Duodenal mucosa (tissue), 2 donors: ENCODE results near the gene MMP15.
"Not testable (repeated sequence)": the region's sequence is repeated elsewhere in the genome, so short reads cannot be mapped to it uniquely, and the experiment has no call there.

Experiments used
- H3K27ac ChIP-seq: one replicate; pipeline ENCODE4 v1.7.0; 2013; ENCODE audit warnings: low read depth, low read length
- H3K27me3 ChIP-seq, 2 donors: one replicate each; pipeline ENCODE4 v1.7.0; 2013; ENCODE audit warnings: low read length in 2 of 2, control low read depth in 1 of 2; ENCODE audit not compliant: insufficient read depth in 2 of 2, control insufficient read depth in 1 of 2
- H3K36me3 ChIP-seq, 2 donors: one replicate each; pipeline ENCODE4 v1.7.0; 2013; ENCODE audit warnings: low read length in 2 of 2, control low read depth in 1 of 2; ENCODE audit not compliant: insufficient read depth in 2 of 2, control insufficient read depth in 1 of 2
- H3K4me1 ChIP-seq, 2 donors: one replicate each; pipeline ENCODE4 v1.7.0; 2013; ENCODE audit warnings: low read length in 2 of 2, control low read depth in 1 of 2; ENCODE audit not compliant: insufficient read depth in 2 of 2, control insufficient read depth in 1 of 2
- H3K4me3 ChIP-seq, 2 donors: one replicate each; pipeline ENCODE4 v1.7.0; 2013; ENCODE audit warnings: low read length in 2 of 2, low read depth in 1 of 2
- H3K9ac ChIP-seq, 2 donors: one replicate each; pipeline ENCODE4 v1.7.0; 2013; ENCODE audit warnings: low read length in 2 of 2, low read depth in 1 of 2
- H3K9me3 ChIP-seq, 2 donors: one replicate each; pipeline ENCODE4 v1.7.0; 2013; ENCODE audit warnings: low read length in 2 of 2, control low read depth in 1 of 2; ENCODE audit not compliant: control insufficient read depth in 1 of 2

The MMP15 gene

DNA sequence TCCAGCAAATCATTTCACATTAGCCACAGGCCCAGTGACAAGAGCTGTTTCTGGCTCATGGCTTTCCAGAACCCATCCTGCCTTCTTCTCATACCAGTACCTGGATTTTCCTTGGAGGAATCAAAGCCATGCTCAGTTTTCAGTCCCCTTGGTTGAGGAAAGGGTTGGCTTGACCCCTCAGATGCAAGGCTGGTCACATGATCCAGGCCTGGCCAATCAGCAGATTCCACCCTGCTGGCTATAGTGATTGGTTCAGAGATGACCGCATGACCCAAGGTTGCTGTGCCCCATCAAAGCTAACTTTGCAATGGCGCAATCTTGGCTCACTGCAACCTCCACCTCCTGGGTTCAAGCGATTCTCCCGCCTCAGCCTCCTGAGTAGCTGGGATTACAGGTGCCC is 45.0 kb downstream of the MMP15 start:
- no peaks in the 10 kb centered on the region for H3K9me3 ChIP-seq
- no peaks in the 10 kb centered on the region for H3K4me1 ChIP-seq
- no peak overlapping the region for H3K9ac ChIP-seq
- H3K27ac ChIP-seq = no peak overlapping the region
- H3K36me3 ChIP-seq = no peaks in the 10 kb centered on the region
- no peaks in the 10 kb centered on the region for H3K27me3 ChIP-seq
- no peak overlapping the region for H3K4me3 ChIP-seq

DNA sequence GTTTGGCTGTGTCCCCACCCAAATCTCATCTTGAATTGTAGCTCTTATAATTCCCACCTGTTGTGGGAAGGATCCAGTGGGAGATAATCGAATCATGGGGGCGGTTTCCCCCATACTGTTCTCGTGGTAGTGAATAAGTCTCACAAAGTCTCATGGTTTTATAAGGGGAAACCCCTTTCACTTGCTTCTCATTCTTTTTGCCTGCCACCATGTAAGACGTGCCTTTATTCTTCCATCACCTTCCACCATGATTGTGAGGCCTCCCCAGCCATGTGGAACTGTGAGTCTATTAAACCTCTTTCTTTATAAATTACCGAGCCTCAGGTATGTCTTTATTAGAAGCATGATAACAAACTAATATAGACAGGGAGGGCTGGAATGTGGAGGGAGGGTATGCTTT is 46.6 kb downstream of the MMP15 start:
- not testable (repeated sequence) for H3K27me3 ChIP-seq, H3K36me3 ChIP-seq, H3K4me3 ChIP-seq, H3K9ac ChIP-seq, H3K9me3 ChIP-seq, H3K4me1 ChIP-seq, H3K27ac ChIP-seq

DNA sequence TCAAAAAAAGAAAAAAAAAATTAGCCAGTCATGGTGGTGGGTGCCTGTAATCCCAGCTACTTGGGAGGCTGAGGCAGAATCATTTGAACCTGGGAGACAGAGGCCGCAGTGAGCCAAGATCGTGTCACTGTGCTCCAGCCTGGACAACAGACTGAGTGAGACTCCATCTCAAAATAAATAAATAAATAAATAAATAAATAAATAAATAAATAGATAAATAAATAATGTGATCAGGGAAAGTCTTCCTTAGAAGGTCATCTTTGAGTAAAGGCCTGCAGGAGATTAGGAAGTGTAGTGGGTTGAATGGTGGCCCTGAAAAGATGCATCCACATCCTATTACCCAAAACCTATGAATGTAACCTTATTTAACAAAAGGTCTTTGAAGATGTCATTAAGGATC is 47.5 kb downstream of the MMP15 start:
- not testable (repeated sequence) for H3K9me3 ChIP-seq, H3K27ac ChIP-seq, H3K9ac ChIP-seq, H3K4me3 ChIP-seq, H3K36me3 ChIP-seq, H3K27me3 ChIP-seq, H3K4me1 ChIP-seq

DNA sequence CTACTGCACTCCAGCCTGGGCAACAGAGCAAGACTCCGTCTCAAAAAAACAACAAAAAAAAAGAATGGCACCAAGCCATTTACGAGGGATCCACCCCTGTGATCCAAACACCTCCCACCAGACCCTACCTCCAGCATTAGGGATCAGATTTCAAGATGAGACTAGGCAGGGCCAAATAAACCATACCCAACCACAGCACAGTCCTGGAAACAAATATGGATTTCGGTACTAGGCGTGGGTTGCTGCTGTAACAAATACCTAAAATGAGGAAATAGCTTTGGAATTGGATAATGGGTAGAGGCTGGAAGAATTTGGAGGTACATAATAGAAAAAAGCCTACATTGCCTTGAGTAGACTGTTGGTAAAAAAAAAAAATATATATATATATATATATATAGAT is 49.1 kb downstream of the MMP15 start:
- H3K4me1 ChIP-seq = no peaks in the 10 kb centered on the region
- no peak overlapping the region for H3K9ac ChIP-seq
- no peak overlapping the region for H3K27ac ChIP-seq
- no peaks in the 10 kb centered on the region for H3K27me3 ChIP-seq
- no peaks in the 10 kb centered on the region for H3K9me3 ChIP-seq
- no peaks in the 10 kb centered on the region for H3K36me3 ChIP-seq
- H3K4me3 ChIP-seq = no peak overlapping the region

DNA sequence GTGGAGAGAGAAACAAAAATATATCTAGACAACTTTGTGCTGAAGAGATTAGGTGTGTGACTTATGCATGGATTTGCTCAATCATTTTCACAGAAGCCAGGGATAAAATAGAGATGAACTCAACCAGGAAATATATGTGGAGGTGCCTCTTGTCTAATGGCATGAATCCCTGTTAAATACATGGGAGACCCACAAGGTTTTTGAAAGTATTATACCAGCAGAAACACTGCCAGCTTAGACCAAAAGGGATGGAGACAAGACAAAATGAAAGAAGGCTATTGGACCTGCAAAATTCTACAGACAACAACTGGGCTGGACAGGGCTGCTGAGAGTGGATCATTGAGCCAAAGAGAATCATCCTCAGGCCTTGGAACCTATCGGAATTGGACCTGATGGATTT is 51.0 kb downstream of the MMP15 start:
- Histone ChIP-seq H3K27me3 (no peaks in the 10 kb centered on the region), H3K9me3 (no peaks in the 10 kb centered on the region), H3K4me1 (no peaks in the 10 kb centered on the region), H3K36me3 (no peaks in the 10 kb centered on the region), H3K27ac (no peak overlapping the region), H3K9ac (no peak overlapping the region), H3K4me3 (no peak overlapping the region)

DNA sequence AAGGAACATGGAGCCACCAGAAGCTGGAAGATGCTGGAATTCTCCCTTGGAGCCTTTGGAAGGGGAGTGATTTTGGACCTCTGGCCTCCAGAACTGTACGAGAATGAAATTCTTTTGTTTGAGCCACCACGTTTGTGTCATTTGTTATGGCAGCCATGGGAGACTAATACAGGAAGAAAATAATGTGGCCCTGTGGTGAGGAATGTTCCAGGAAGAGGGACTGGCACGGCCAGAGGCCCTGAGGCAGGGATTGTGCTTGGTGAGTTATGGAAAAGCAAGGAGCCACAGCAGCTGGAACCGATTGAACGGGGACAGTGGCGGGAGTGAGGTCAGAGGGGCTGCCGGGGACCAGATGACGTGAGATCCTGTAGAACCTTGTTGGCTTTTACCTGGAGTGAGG is 52.2 kb downstream of the MMP15 start:
- Histone ChIP-seq H3K36me3 (no peaks in the 10 kb centered on the region), H3K9me3 (no peaks in the 10 kb centered on the region), H3K9ac (no peak overlapping the region), H3K4me1 (no peaks in the 10 kb centered on the region), H3K27me3 (no peaks in the 10 kb centered on the region), H3K27ac (no peak overlapping the region), H3K4me3 (no peak overlapping the region)

DNA sequence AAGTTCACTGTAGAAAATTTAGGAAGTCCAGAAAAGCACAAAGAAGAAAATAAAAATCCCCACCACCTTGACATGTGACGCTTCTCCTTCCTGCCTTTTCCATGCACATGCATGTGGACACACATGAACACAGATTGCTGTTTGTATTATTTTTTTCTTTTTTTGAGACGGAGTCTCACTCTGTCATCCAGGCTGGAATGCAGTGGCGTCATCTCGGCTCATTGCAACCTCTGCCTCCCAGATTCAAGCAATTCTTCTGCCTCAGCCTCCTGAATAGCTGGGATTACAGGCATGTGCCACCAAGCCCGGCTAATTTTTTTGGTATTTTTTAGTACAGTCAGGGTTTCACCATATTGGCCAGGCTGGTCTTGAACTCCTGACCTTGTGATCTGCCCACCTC is 55.1 kb downstream of the MMP15 start:
- H3K36me3 ChIP-seq, H3K9me3 ChIP-seq, H3K4me3 ChIP-seq, H3K9ac ChIP-seq, H3K27me3 ChIP-seq, H3K4me1 ChIP-seq, H3K27ac ChIP-seq: not testable (repeated sequence)

DNA sequence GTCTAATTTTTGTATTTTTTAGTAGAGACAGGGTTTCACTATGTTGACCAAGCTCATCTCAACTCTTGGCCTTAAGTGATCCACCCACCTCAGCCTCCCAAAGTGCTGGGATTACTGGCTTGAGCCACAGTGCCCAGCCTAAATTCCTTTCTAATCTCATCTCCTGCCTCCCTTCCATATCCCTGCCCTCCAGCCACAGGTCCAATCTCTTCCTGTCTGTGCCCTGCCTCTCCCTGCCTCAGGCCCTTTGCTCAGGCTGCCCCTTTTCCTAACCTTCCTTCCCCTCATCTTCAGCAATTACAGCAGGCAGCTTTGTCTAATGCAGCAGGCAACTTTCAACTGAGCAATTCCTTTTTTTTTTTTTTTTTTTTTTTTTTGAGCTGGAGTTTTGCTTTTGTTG is 56.8 kb downstream of the MMP15 start:
- no peaks in the 10 kb centered on the region for H3K9me3 ChIP-seq
- H3K4me1 ChIP-seq = no peaks in the 10 kb centered on the region
- no peaks in the 10 kb centered on the region for H3K27me3 ChIP-seq
- H3K36me3 ChIP-seq = no peaks in the 10 kb centered on the region
- H3K4me3 ChIP-seq = no peak overlapping the region
- H3K9ac ChIP-seq = no peak overlapping the region
- no peak overlapping the region for H3K27ac ChIP-seq

DNA sequence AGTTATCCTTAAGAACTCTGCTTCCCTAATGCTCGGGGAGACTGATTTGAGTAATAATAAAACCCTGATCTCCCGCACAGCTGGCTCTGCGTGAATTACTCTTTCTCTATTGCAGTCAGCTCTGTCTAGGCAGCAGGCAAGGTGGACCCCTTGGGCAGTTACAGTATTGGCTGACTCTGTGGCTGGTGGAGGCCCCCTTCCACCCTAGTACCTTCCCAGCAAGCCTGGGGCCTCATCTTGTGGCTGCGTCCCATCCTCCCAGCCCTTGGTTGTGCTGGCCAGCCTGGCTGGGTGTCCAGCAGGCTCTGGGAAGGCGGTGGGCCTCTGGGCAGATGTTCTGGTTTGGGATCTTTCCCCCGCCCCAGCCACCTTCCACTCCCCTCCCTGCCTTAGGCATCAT is 59.1 kb downstream of the MMP15 start:
- Histone ChIP-seq H3K27ac (no peak overlapping the region), H3K4me1 (no peaks in the 10 kb centered on the region), H3K27me3 (no peaks in the 10 kb centered on the region), H3K36me3 (no peaks in the 10 kb centered on the region), H3K9me3 (no peaks in the 10 kb centered on the region), H3K9ac (no peak overlapping the region), H3K4me3 (no peak overlapping the region)

DNA sequence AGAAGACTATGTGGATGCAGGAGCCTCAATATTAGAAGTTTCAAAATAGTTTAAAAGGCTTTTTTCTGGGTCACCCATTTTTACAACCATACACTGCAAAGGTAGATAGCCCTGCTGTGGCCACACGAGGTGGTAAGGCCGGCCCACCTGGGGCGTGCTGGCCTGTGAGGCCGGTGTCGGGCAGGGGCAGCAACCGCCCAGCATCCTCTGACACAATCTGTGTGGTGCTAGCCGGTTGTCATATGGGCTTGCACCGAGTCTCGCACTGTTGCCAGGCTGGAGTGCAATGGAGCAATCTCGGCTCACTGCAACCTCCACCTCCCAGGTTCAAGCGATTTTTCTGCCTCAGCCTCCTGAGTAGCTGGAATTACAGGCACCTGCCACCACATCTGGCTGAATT is 59.6 kb downstream of the MMP15 start:
- Histone ChIP-seq H3K27ac (no peak overlapping the region), H3K4me1 (no peaks in the 10 kb centered on the region), H3K9ac (no peak overlapping the region), H3K27me3 (no peaks in the 10 kb centered on the region), H3K36me3 (no peaks in the 10 kb centered on the region), H3K4me3 (no peak overlapping the region), H3K9me3 (no peaks in the 10 kb centered on the region)

DNA sequence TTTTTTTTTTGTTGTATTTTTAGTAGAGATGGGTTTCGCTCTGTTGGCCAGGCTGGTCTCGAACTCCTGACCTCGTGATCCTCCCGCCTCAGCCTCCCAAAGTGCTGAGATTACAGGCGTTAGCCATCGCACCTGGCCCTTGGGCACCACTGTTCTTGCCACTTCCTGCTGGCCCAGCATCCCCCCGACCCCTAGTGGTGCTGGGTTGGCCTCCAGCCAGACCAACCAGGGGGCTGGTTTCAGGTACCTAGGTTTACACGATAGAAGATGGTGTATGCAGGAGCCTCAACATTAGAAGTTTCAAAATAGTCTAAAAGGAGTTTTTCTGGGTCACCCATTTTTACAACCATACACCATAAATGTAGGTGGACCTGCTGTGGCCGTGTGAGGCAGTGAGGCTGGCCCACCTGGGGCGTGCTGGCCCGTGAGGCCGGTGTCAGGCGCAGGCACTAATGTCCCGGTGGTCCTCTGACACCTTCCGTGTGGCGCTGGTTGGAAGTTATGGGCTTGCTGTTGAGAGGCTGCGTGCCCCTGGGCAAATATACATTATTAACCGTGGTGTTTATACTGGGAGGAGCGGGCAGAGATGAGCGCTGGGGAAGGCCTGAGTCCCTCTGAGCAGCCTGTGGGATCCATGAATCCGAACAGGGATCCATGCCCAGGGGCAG is 60.2 kb downstream of the MMP15 start:
- H3K4me1 ChIP-seq = no peaks in the 10 kb centered on the region
- H3K27ac ChIP-seq = no peak overlapping the region
- H3K9ac ChIP-seq = no peak overlapping the region
- no peaks in the 10 kb centered on the region for H3K9me3 ChIP-seq
- no peaks in the 10 kb centered on the region for H3K27me3 ChIP-seq
- H3K36me3 ChIP-seq = no peaks in the 10 kb centered on the region
- H3K4me3 ChIP-seq = no peak overlapping the region
